ENCODE data around the gene AGFG1.

- TF ChIP-seq CTCF (conservative IDR thresholded peaks at IDR 0.05; ENCODE audit: low read depth, low read length) (no peak), EZH2 (IDR thresholded peaks at IDR 0.05; ENCODE audit: borderline replicate concordance, low read depth, low read length, poor library complexity, severe bottlenecking) (no peak)
Measured at GRCh38 chr2:227570615-227571014, 98.7 kb downstream of the AGFG1 start.

Measured in A673 (cell line).